Right ventricle myocardium superior (tissue), 1 donor: ENCODE results near the gene DLEU7. TPM values are rescaled to one million over a fixed set of nuclear protein-coding genes. Genes with fewer than 3 reads are reported as not detected.

Source experiments
- total RNA-seq: library from RNA; stranded (reverse); fragmentation: NEBNext Ultra II Directional; extraction: Animal tissue kit (Norgen Biotek cat#: 25700); gene quantifications from one replicate; pipeline ENCODE4 v1.2.1, GENCODE V29; 2021
- donor health status: DM: no; HTN: yes; CAD: no; lungs with severe emphysema.

DLEU7 gene
- total RNA-seq, 1 donor from 2014 or later, result 0.08 TPM

Other genes starting within 250 kb of the DLEU7 start
- gene RNASEH2B, start 66.1 kb upstream of the DLEU7 start, total RNA-seq, result 42.5 TPM